Measurements from ENCODE around the gene DMWD.
"Not testable (repeated sequence)": the region's sequence is repeated elsewhere in the genome, so short reads cannot be mapped to it uniquely, and the experiment has no call there.

DMWD gene

DNA sequence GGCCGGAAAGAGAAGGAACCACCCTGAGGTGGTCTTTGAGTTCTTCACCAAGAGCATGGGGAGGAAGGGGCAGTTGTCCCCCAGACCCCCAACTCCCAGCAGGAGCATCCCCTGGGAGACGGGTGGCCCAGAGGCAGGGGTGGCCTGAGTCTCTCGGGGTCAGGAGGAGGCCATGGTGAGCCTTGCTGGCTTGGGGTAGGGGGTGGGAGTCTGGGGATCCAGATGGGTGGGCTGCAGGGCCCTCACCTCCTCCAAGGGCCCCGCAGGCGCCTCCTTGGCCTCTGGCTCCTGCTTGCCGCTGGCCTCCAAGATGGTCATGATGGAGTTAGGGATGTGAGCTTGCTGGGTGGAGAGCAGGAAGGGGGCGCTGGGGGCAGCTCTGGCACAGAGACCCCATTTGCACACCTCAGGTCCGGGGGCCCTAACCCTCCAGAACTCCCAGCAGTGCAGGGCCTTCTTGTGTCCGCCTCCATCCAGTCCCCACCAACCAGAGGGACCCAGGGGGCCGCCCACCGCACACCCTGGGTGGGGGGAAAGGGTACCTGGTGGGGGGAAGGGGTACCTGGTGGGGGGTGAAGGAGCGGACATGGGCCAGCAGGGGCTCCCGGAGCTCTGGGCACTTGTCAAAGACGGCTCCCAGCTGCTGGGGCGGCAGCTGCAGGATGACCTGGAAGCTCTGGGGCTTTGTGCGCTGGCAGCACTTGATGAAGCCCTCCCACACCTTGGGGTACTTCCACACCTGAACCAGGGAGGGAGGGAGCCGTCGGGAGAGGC lies 23.8 kb upstream of the DMWD start:
- DNase-seq (ENCODE audit: low spot score), result no peak

DNA sequence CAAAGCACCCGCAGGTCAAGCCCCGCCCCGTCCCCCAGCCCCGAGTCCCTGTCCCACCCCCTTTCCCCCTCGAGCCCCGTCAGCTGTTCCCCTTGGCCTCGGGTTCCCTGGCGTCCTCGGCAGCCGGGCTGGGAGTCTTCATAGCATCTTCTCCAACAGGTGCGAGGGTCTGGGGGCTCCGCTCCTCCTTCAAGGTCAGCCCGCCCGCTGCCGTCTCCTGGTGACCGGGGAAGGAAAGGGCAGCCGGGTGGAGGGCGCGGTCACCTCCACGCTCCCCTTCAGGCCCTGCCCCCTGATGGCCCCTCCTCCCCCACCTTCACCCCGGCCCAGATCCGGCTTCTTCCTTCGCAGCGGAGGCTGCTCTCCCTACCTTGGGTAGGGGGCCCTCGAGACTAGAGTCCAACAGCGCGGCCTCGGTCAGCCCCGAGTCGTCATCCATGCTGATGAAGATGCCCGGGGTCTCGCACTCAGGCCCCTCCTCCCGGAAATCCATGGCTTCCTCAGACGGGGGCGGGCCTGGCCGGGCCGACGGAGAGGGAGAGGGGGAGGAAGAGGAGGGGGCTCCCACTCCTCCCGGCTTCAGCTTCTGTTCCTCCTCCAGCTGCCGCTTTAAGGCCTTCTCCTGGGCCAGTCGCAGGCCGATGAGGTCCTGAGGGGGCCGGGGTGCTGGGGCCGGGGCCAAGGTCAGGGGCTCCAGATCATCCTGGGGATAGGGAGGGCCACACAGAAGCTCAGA lies 23.0 kb upstream of the DMWD start:
- no peak for DNase-seq (ENCODE audit: low spot score)

DNA sequence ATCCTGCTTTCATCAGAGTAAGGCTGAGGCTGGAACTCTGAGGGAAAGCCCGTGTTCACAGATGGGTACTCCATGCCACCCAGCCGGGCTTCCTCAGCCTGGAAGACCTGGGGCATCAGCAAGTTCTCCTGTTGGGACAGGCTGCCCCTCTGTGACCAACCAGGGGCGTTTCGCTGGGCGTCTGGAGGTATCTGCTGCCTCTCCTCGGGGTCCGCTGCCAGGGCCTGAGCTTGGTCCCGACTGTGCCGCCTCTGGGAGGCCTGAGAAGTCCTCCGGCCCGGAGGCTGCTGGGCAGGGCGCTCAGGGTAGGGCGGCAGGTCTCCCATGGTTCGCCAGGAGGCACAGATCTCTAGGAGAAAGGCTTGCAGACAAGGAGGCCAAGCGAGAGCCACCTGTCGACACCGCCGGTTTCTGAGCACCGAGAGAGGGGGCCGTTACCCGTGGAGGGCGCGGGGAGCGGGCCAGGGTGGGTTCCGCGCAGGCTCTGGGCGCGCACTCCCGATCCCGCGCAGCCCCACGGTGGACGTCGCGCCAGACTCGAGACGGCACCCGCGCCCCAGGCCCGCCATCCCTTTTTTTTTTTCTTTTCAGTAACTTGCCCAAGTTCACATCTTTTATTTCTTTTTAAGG lies 22.3 kb upstream of the DMWD start, which contains the start of gene RSPH6A:
TSS of gene RSPH6A (minus strand) at position 458 of the 630 bp plus-strand sequence. CDS start at position 326, 132 bp downstream.
- DNase-seq (ENCODE audit: low spot score), result no peak

DNA sequence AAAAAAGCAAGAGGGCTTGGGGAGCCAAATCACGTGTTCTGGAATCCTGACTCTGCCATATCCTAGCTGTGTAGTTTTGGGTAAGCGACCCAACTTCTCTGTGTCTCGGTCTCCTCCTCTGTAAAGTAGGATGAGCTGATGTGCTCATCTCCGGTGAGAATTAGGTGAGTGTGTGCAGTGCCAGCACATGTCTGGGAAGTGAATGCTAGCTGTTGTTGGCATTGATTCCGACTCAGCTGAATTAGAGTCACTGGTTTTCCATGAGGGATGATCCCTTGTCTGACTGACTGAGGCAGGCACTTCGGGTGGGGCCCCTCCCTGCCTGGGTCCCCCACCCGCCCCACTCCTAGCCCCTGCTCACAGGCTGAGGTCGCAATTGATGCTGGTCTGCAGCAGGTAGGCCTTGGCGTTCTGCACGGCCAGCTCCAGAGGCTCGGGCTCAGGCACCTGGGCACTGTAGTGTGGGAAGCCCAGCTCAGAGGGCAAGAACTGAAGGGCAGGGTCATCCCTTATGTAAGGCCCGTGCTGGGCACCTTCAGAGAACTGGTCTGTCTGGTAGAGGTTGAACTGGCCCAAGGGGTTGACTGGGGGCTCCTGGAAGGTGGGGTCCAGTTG lies 21.6 kb upstream of the DMWD start:
- DNase-seq (ENCODE audit: low spot score), result no peak

DNA sequence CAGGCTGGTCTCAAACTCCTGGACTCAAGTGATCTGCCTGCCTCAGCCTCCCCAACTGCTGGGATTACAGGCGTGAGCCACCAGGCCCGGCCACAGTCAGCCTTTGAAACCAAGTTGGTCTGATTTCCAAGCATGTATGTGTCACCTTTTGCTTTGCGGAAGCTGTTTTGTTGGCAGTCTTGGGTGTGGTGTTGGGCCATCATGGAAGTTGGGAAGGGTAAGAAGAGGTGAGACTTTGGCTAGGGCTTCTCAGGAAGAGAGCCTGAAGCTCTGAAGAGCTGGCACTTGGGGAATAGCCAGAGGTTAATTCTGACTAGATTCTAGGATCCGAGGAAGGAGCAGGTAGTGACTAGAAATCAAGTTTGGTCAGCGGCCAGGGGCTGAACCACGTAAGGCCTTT lies 19.7 kb upstream of the DMWD start:
- DNase-seq (ENCODE audit: low spot score), result no peak

DNA sequence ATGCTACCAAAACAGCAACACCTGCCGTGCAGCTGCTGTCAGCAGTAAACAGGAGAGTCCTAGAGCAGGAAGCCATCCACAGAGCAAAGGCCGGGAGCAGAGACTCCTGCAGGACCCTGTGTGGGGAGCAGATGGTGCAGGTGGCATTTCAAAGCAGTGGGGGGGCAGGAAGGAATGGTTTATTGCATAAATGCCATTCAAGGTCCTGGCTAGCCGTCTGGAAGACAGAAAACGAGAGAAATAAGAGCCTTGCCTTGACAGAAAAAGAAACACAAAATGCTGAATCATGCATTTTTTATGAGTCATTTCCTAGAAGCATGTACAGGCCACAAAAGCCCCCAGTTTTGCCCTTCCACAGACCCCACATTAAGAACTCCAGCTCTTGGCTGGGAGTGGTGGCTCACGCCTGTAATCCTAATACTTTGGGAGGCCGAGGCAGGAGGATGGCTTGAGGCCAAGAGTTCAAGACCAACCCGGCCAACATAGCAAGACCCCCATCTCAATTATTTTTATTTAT lies 17.1 kb upstream of the DMWD start:
- DNase-seq (ENCODE audit: low spot score), result no peak

DNA sequence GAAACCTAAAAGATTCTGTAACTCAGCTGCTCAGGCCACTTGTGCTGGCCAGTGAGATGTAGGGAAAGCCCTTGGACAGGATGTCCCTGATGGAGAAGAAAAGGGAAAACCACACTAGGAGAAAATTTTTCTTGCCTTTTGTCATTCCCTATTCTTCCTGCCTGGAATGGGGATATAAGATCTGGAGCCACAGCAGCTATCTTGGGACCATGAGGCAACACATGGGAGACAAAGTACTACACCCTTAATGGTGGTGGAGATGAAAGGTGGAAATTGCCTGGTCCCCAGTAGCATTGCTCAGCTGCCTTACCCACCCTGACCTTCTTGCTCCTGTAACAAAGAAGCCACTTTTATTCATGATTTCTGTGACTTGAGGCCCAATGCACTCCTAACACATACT lies 13.1 kb upstream of the DMWD start:
- no peak for DNase-seq (ENCODE audit: low spot score)

DNA sequence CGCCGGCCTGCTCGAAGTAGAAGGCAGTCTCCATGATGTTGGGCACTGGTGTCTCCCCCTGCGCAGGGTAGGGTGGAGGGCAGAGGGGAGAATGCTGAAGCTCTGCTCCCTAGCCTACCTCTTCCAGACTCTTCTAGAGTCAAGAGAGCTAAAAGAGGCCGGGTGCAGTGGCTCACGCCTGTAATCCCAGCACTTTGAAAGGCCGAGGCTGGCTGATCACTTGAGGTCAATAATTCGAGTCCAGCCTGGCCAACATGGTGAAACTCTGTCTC lies 12.2 kb upstream of the DMWD start:
- DNase-seq (ENCODE audit: low spot score), result no peak

DNA sequence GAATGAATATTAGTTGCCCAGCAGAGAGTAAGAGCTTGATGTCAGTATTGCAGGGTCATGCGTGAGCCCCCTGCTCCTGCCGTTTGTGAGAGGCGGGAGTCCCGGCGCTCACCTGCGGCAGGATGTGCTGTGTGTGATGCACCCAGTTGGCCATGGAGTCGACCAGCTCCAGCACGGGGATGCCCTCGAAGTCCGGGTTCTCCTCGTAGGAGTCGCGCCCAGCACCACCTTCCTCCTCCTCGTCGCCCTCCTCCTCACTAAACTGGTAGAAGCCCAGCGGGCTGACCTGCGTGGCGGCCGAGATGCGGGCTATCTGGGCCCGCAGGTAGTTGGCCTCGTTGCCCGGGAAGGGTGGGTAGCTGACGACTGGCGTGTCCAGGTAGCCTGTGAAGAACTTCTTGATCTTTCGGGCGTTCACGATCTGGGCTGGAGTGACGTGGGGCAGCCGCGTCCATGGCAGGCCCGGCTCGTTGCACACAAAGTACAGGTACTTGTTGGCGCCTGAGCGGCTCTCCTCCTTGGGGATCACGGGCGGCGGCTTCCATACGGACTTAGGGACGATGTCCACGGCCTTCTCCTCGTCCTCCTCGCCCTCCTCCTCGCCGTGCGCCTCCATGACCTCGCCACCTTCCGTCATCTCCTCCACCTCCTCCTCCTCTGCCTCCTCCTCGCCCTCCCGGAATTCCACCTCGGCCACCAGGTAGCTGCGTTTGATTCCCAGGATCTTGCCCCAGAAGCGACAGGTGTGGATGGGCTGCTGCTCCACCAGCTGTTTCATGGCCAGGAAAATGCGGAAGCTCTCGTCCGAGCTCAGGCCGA lies 11.7 kb upstream of the DMWD start:
- no peak for DNase-seq (ENCODE audit: low spot score)

DNA sequence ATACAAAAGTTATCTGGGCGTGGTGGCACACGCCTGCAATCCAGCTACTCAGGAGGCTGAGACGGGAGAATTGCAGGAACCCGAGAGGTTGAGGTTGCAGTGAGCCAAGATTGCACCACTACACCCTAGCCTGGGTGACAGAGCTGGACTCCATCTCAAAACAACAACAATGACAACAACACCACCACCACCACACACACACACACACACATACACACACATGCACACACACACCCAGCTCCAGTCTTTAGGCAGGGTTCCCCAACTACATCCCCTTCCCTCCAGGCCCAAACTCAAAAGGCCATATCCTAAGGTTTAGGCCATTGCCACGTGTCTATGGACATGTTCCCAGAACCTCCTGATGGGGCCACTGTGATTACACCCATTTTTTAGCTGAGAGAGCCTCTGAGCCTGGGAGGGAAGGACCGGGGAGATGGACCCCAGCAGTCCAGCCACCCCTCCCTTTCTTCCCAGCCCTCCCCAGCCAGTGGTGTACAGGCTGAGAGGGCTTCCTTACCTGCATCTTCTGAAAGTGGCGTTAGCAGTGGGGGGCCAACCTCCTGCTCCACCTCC lies 9.0 kb upstream of the DMWD start:
- DNase-seq (ENCODE audit: low spot score), result no peak

DNA sequence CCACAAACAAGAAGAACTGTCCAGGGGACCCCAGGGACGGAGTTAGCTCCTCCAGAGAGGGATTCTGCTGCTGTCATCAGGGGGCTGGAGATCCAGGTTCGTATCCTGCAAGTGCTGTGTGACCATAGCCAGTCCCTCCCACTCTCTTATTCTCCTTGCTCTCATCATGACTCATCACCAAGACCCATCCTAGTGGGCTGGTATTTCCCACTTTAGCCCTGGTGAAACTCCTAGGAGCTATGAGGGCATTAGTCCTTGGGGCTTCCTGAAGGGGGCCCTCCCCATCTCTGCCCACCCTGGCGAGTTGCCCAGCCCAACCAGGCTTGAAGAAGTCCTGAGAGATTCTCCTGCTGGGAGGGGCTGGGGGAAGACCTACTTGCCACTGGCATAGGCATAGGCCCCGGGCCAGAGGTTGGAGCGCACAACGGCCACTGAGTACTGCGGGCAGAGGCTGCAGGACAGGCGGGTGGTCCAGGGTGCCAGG lies 7.5 kb upstream of the DMWD start:
- no peak for DNase-seq (ENCODE audit: low spot score)

DNA sequence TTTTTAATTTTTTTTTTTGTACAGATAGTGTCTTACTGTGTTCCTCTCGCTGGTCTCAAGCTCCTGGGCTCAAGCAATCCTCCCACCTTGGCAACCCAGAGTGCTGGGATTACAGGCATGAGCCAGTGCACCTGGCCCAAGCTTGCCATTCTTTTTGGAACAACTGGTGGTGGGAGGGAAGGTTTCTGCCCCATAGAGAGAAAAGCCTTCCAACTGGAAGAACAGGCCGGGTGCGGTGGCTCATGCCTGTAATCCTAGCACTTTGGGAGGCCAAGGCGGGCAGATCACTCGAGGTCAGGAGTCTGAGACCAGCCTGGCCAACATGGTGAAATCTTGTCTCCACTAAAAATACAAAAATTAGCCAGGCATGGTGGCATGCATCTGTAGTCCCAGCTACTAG lies 6.9 kb upstream of the DMWD start:
- DNase-seq (ENCODE audit: low spot score), result not testable (repeated sequence)

DNA sequence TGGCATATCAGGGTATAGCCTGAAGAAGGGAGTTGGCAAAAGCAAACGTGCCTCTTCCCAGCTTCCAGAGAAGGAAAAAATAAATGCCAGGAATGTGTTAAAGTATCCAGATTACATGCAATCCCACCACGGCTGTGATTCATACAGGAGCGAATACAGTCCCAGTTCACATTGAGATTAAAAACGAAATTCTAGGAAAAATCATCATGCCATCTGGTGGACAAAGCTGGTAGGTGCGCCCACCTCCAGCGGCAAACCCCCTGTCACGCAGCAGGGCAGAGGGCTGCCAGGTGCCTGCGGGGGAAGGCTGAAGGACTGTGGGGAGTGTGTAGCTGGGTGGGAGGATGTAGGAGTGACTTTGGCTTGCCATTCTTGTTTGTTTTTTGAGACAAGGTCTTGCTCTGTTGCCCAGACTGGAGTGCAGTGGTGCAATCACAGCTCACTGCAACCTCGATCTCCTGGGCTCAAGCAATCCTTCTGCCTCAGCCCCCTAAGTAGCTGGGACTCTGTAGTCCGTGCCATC lies 6.4 kb upstream of the DMWD start:
- DNase-seq (ENCODE audit: low spot score), result peak; percentile 85

DNA sequence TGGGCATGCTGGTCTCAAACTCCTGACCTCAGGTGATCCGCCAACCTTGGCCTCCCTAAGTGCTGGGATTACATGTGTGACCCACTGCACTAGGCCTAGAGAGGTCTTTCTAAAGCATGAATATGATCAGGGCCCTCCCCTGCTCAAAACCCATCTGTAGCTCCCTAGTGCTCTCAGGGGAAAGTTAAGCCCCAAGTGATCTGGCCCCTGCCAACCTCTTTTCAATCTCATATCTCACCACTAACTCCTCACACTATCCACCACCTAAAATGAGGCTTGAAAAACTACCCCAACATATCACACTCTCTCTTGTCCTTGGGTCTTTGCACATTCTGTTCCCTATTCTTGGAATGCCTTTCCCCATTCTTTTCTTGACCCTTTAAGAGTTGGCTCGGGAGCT lies 2.0 kb upstream of the DMWD start:
- DNase-seq (ENCODE audit: low spot score), result no peak

DNA sequence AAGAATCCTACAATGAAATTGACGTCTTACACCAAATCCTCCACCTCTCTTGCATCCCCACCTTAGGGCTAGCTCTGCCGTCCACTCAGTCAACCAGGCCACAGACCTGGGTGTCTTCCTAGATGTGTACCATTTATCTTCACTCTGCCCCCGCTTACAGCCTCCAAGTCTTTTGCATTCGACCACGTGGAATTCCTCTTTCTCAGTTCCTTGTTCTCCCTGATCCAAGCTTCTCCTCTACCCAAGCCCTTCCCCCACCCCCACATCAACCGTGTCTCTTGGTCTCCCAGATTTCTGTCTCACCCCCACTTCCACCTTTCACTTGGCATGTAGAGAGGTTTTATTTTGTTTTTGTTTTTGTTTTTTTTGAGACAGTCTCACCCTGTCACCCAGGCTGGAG lies 1.2 kb upstream of the DMWD start:
- no peak for DNase-seq (ENCODE audit: low spot score)

DNA sequence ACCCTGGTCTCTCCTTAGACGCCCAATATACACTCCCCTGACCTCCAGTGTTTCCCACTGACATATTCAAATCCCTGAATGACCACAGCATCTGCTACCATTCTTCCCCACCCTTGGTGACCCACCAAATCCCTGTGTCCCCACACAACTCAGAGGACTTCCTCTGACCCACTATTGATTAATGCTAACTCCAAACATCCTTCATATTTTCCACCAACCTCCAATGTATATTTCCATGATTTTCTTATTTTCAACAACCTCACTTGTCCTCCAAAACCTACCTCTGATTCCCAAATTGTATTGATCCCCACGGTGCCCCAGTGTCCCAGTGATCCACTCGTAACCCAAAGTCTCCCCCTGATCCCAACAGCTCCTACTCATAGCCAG lies 526 bp upstream of the DMWD start:
- no peak for DNase-seq (ENCODE audit: low spot score)

DNA sequence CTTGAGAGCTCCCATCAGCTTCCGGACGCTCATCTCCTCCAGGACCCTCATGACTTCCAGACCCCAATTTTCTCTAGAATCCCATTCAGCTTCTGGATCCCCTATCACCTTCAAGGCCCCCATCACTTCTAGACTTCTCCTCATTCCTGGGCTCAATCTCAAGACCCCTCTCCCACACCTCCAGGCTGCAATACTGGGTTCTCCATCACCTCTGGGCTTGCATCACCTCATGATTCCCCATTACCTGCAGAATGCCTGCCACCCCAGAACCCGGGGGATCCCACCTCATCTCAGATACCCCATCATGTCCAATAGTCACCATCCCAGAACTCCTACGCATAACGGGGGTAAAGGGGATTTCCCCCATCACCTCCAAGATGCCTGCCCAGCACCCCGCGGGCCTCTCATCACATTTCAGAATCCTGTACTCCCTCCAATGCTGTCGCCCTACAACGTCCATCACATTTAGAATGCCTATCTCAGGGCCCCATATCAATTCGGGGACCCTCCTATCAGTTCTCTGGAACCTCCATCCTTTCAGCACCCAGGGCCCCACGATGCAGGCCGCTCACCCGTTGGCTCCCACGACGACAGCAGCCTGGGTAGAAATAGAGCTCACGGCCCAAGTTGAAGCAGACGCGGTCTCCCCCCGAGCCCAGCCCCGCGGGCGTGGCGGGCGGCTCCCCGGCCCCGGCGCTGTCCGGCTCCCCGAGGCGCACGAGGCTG lies 738 bp downstream of the DMWD start:
- DNase-seq (ENCODE audit: low spot score), result no peak

DNA sequence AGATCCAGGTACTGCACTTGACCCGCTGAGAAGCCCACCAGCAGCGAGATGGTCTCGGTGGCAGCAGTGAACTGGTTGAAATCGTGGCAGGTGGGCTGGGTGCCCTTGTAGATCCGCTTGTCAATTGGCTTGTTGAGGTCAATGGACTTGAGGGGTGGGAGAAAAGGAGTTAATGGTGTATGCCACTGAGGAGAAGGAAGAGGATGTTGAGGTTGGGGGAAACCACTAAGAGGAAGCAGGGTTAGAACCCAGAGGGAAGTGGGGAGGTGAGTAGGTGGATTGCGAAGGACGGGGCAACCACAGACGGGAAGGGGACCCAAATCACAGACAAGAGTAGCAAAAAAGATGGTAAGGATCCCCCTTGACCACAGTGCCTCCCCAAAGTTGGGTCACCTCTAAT lies 1.7 kb downstream of the DMWD start:
- no peak for DNase-seq (ENCODE audit: low spot score)

DNA sequence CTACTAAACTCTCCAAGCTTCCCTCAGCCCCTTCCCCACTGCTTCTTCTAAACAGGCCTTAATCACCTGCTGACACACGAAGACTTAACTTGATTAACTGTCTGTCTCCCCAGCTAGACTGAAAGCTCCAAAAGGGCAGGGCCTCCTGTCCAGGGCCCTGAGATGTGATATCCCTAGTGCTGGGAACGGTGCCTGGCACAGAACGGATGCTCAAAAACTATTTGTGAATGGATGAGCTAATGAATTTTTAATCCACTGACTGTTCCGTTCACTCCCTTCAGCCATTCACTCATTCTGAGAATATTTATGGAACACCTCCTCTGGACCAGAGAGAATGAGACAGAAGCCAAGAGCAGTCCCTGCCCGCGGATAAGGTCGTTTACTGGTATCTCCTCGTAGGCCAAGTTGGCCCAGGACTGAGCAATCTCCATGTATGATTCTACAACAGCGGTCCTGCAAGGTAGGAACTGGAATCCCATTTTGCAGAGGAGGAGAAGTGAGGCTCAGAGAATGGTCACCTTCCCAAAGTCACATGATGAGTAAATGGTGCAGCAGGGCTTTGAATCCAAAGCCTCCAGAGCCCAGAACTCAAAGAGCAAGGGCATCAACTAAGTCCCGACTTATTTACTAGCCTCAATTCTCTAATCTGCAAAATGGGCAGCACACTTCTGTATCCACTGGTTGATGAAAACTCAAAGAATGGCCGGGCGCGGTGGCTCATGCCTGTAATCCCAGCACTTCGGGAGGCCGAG lies 3.4 kb downstream of the DMWD start:
- no peak for DNase-seq (ENCODE audit: low spot score)

DNA sequence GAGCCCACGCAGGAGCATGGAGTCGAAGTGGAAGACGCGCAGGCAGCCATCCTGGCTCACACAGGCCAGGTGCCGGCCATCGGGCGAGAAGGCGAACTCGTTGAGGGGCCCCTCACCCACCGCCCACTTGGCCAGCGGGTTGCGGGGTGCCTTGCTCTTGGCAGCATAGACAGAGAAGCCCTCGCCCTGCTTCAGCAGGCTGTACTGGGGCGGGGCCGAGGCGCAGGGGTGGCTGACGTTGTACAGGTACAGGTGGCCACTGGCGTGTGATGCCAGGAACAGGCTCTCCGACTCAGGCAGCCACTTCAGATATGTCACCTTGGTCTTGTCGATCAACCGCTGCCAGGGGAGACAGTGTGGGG lies 6.1 kb downstream of the DMWD start:
- no peak for DNase-seq (ENCODE audit: low spot score)
